ENCODE data around the gene DNA2. TPM values are rescaled to one million over a fixed set of nuclear protein-coding genes. Genes with fewer than 3 reads are reported as not detected.

Gene DNA2
- total RNA-seq, 2 experiments from 2014 or later = 51.4 to 52.6 TPM

DNA sequence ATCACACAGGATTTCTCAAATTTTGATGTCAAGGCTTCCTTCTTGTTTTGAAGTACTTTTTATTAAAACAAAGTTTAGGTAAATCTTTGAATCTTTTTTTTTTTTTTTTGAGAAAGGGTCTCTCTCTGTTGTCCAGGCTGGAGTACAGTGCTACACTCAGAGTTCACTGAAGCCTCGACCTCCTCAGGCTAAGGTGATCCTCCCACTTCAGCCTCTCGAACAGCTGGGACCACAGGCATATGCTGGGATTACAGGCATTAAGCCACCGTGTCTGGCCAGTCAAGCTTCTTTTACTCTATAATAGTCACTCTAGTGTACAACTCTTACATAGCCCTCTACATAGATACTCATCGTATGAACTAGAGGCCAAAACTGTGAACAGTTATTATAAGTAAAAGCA lies 68.1 kb downstream of the DNA2 start:
- no peak overlapping the region for H3K27ac Mint-ChIP-seq
- ChIA-PET CTCF (no interaction called here), POLR2A (no interaction called here)
- peaks cover 15% of the 10 kb centered on the region for H3K4me1 Mint-ChIP-seq (ENCODE audit: low read depth)
- DNase-seq = no peak
- no peaks in the 10 kb centered on the region for H3K9me3 Mint-ChIP-seq (ENCODE audit: insufficient read depth)
- no peaks in the 10 kb centered on the region for H3K27me3 Mint-ChIP-seq (ENCODE audit: low read depth)
- H3K4me3 Mint-ChIP-seq = no peak overlapping the region
- H3K36me3 Mint-ChIP-seq (ENCODE audit: low read depth) = peaks cover 12% of the 10 kb centered on the region
- no peak for ATAC-seq

GRCh38 chr10:68402276-68402675 lies 69.5 kb downstream of the DNA2 start:
- ChIA-PET CTCF (no interaction called here), POLR2A (no interaction called here)
- no peaks in the 10 kb centered on the region for H3K9me3 Mint-ChIP-seq (ENCODE audit: insufficient read depth)
- H3K4me1 Mint-ChIP-seq (ENCODE audit: low read depth) = peaks cover 13% of the 10 kb centered on the region
- DNase-seq (no peak), ATAC-seq (no peak)
- no peaks in the 10 kb centered on the region for H3K27me3 Mint-ChIP-seq (ENCODE audit: low read depth)
- no peak overlapping the region for H3K27ac Mint-ChIP-seq
- no peak overlapping the region for H3K4me3 Mint-ChIP-seq
- H3K36me3 Mint-ChIP-seq (ENCODE audit: low read depth) = peaks cover 12% of the 10 kb centered on the region

DNA sequence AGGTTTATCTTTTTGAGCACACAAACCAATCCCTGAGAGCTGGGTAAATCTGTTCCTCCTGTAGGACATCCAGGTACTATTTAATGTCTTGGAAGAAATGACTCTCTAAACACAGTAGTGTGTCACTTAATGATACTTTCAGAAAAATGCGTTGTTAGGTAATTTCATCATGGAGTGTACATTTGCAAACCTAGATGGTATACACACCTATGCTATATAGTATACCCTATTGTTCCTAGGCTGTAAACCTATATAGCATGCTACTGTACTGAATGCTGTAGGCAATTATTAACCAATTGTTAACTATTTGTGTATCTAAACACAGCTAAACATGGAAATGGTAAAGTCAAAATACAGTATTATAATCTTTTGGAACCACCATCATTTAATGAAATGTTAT lies 74.8 kb downstream of the DNA2 start:
- Mint-ChIP-seq H3K4me1 (ENCODE audit: low read depth) (no peaks in the 10 kb centered on the region), H3K36me3 (ENCODE audit: low read depth) (peaks cover 22% of the 10 kb centered on the region), H3K27me3 (ENCODE audit: low read depth) (no peaks in the 10 kb centered on the region), H3K9me3 (ENCODE audit: insufficient read depth) (no peaks in the 10 kb centered on the region), H3K27ac (no peak overlapping the region), H3K4me3 (no peak overlapping the region)
- ChIA-PET POLR2A (no interaction called here), CTCF (no interaction called here)
- no peak for DNase-seq
- ATAC-seq = no peak

DNA sequence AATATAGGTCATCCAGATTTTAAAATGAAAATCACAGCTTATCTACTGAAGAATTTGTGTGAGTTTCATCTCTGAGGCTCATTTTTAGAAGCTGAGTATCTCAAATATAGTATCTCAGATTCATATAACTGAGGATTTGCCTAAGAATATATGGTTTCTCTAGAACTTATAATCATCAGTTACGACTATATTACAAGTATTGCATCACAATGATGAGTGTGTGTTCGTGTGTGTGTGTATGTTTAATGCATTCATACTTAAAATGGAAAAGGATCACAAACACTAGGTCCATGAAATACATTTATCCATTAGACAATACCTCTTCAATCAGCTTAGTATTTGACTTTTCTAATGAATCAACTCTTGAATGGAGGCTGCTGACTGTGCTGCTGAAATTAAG lies 86.0 kb downstream of the DNA2 start:
- POLR2A ChIA-PET = no interaction called here

GRCh38 chr10:68371604-68372003 lies 100.2 kb downstream of the DNA2 start:
- DNase-seq = no peak
- CTCF ChIA-PET = interaction anchor here (0.7 to 1.4 kb wide), 2 partner anchors 23 to 117 kb away, joined by 3 to 7 read pairs; no protein-coding TSS in a partner anchor
- no peak for ATAC-seq
- POLR2A ChIA-PET = no interaction called here
- H3K36me3 Mint-ChIP-seq (ENCODE audit: low read depth) = peaks cover 42% of the 10 kb centered on the region
- no peaks in the 10 kb centered on the region for H3K27me3 Mint-ChIP-seq (ENCODE audit: low read depth)
- H3K4me1 Mint-ChIP-seq (ENCODE audit: low read depth) = no peaks in the 10 kb centered on the region
- H3K4me3 Mint-ChIP-seq = no peak overlapping the region
- H3K27ac Mint-ChIP-seq = no peak overlapping the region
- H3K9me3 Mint-ChIP-seq (ENCODE audit: insufficient read depth) = peaks cover 5% of the 10 kb centered on the region

More for the DNA sequence above, 86.0 kb downstream of the DNA2 start:
- ATAC-seq (no peak), DNase-seq (no peak)
- Mint-ChIP-seq H3K27me3 (ENCODE audit: low read depth) (no peaks in the 10 kb centered on the region), H3K36me3 (ENCODE audit: low read depth) (peaks cover 18% of the 10 kb centered on the region), H3K4me1 (ENCODE audit: low read depth) (no peaks in the 10 kb centered on the region), H3K9me3 (ENCODE audit: insufficient read depth) (no peaks in the 10 kb centered on the region), H3K27ac (no peak overlapping the region), H3K4me3 (no peak overlapping the region)
- CTCF ChIA-PET = no interaction called here

- ChIA-PET CTCF (interaction anchor here (1.1 kb wide), 1 partner anchor 40 kb away, joined by 3 read pairs; the partner anchor contains the start of gene RUFY2), POLR2A (no interaction called here)
- Mint-ChIP-seq H3K9me3 (ENCODE audit: insufficient read depth) (no peaks in the 10 kb centered on the region), H3K4me1 (ENCODE audit: low read depth) (peaks cover 6% of the 10 kb centered on the region), H3K27ac (no peak overlapping the region), H3K4me3 (no peak overlapping the region), H3K27me3 (ENCODE audit: low read depth) (no peaks in the 10 kb centered on the region), H3K36me3 (ENCODE audit: low read depth) (peaks cover 28% of the 10 kb centered on the region)
- ATAC-seq (no peak), DNase-seq (no peak)
These were observed 104.7 kb downstream of the DNA2 start for GRCh38 chr10:68367121-68367520.

- peaks cover 6% of the 10 kb centered on the region for H3K4me1 Mint-ChIP-seq (ENCODE audit: low read depth)
- no peak for ATAC-seq
- DNase-seq = no peak
- H3K36me3 Mint-ChIP-seq (ENCODE audit: low read depth) = peaks cover 22% of the 10 kb centered on the region
- H3K9me3 Mint-ChIP-seq (ENCODE audit: insufficient read depth) = no peaks in the 10 kb centered on the region
- ChIA-PET POLR2A (no interaction called here), CTCF (interaction anchor here (1.1 kb wide), 1 partner anchor 40 kb away, joined by 3 read pairs; the partner anchor contains the start of gene RUFY2)
- no peaks in the 10 kb centered on the region for H3K27me3 Mint-ChIP-seq (ENCODE audit: low read depth)
- H3K4me3 Mint-ChIP-seq = no peak overlapping the region
- no peak overlapping the region for H3K27ac Mint-ChIP-seq
These were observed 105.2 kb downstream of the DNA2 start for GRCh38 chr10:68366600-68366999.

- H3K9me3 Mint-ChIP-seq (ENCODE audit: insufficient read depth) = no peaks in the 10 kb centered on the region
- DNase-seq = no peak
- peaks cover 16% of the 10 kb centered on the region for H3K36me3 Mint-ChIP-seq (ENCODE audit: low read depth)
- ATAC-seq = no peak
- no peak overlapping the region for H3K4me3 Mint-ChIP-seq
- peaks cover 6% of the 10 kb centered on the region for H3K4me1 Mint-ChIP-seq (ENCODE audit: low read depth)
- ChIA-PET CTCF (no interaction called here), POLR2A (no interaction called here)
- no peaks in the 10 kb centered on the region for H3K27me3 Mint-ChIP-seq (ENCODE audit: low read depth)
- no peak overlapping the region for H3K27ac Mint-ChIP-seq
These were observed 106.2 kb downstream of the DNA2 start for GRCh38 chr10:68365611-68366010.

- ChIA-PET POLR2A (no interaction called here), CTCF (interaction anchor here (0.7 to 2.9 kb wide), 3 partner anchors 10 to 44 kb away, joined by 3 to 14 read pairs (median 3); no protein-coding TSS in a partner anchor)
- Mint-ChIP-seq H3K27me3 (ENCODE audit: low read depth) (no peaks in the 10 kb centered on the region), H3K27ac (no peak overlapping the region), H3K9me3 (ENCODE audit: insufficient read depth) (no peaks in the 10 kb centered on the region), H3K4me3 (no peak overlapping the region), H3K36me3 (ENCODE audit: low read depth) (peaks cover 10% of the 10 kb centered on the region), H3K4me1 (ENCODE audit: low read depth) (peaks cover 6% of the 10 kb centered on the region)
- DNase-seq (no peak), ATAC-seq (no peak)
These were observed 107.5 kb downstream of the DNA2 start for GRCh38 chr10:68364101-68364886.

Other genes with a start within 250 kb of the DNA2 start
- not detected for gene ATOH7, start 239.9 kb downstream of the DNA2 start, total RNA-seq
- 100 to 1,000 TPM; 114 to 122 TPM for gene HNRNPH3, start 139.9 kb downstream of the DNA2 start, total RNA-seq
- 1 to 10 TPM in 1 of 2 experiments, under 1 TPM in 1; 0.97 to 1.3 TPM for gene PBLD, start 139.0 kb downstream of the DNA2 start, total RNA-seq
- gene RUFY2, start 64.7 kb downstream of the DNA2 start, total RNA-seq = 10 to 100 TPM; 11.4 to 12.9 TPM
- gene SLC25A16, start 55.5 kb upstream of the DNA2 start, total RNA-seq = 10 to 100 TPM; 18.7 to 22.7 TPM
- 1 to 10 TPM; 3.2 to 3.3 TPM for gene TET1, start 88.4 kb upstream of the DNA2 start, total RNA-seq
- gene CCAR1, start 249.3 kb upstream of the DNA2 start, total RNA-seq = 10 to 100 TPM; 85.7 to 95.4 TPM

All from activated CD8-positive, alpha-beta T cell treated with anti-CD3 and anti-CD28 coated beads, Interleukin-2, amount 10 ng/mL, durations not matched to agents 7 days and 5 days (primary cell).